ENCODE data around the gene DNAJC4.

Gene DNAJC4

DNA sequence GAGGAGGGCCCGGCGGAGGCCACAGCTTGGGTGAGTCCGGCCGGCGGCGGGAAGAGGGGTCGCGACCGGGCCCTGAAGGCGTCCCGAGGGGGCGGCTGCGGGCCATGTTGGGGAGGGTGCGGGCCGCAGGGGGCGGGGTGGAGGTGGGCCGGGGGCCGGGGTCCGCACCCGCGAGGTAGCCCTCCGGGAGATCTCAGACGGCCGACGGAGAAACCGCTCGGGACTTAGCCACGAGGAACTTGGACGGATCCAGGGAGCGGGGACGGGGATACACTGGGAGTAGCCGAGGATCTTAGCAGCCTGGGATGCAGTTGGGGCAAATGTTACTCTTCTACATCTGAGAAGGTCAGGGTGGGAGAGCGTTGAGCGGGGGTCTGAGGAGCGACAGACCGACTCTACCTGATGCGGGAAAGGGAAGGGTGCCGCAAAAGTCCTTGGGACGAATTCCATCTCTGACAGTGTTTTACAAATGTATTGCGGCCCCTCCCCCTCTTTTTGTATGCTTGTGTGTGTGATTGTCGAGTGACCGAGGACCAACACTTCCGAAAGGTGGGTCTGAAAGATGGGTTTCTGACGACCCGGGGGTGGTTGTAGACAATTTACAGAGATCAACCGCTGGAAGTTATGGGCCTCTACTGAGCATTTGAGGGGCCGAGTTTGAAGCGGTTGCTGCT is 43.7 kb upstream of the DNAJC4 start:
- H3K4me3 ChIP-seq (ENCODE audit: low read depth, low read length) = no peak overlapping the region
- TF ChIP-seq, protein P1, sequence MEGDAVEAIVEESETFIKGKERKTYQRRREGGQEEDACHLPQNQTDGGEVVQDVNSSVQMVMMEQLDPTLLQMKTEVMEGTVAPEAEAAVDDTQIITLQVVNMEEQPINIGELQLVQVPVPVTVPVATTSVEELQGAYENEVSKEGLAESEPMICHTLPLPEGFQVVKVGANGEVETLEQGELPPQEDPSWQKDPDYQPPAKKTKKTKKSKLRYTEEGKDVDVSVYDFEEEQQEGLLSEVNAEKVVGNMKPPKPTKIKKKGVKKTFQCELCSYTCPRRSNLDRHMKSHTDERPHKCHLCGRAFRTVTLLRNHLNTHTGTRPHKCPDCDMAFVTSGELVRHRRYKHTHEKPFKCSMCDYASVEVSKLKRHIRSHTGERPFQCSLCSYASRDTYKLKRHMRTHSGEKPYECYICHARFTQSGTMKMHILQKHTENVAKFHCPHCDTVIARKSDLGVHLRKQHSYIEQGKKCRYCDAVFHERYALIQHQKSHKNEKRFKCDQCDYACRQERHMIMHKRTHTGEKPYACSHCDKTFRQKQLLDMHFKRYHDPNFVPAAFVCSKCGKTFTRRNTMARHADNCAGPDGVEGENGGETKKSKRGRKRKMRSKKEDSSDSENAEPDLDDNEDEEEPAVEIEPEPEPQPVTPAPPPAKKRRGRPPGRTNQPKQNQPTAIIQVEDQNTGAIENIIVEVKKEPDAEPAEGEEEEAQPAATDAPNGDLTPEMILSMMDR (IDR thresholded peaks at IDR 0.05; ENCODE audit: low read depth, low read length) = no peak

DNA sequence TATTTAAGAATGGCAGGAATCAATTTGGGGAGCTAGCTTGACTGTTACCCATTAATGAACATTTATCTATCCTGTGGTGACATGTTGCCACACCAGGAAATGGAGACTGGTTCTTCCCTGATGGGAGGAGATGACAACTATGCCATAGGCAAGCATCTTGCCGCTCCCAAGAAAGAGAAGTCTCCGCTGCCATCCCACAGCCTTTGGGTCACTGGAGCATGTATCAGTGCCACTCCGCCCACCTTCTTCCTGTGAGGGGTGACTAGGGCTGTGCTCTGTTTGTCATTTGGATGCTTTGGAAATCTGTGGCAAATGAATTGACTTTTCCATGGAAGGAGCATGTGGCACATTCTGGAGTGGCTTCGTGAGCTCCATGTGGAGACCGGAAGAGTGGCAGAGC is 37.9 kb upstream of the DNAJC4 start:
- H3K4me3 ChIP-seq (ENCODE audit: low read depth, low read length) = no peak overlapping the region
- TF ChIP-seq, protein P1 (IDR thresholded peaks at IDR 0.05; ENCODE audit: low read depth, low read length) = no peak

DNA sequence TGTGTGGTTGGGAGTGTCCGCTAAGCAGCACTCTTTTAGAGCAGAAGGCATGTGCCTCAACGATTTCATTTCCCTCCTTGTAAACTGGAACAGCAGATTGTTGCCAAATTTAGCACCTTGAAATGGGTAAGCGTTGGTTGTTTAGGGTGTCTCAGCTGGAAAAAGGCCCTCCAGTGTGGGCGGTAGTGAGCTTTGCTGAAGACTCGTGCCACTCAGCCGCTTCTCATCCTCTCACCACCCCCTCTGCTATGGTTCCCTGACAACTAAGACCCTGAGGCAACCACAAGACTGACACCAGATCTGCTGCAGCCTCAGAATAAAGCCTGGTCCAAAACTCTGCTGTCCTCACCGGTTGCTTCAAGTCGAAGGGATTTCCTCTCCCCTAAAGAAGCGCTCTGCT is 33.7 kb upstream of the DNAJC4 start:
- H3K4me3 ChIP-seq (ENCODE audit: low read depth, low read length) = no peak overlapping the region
- TF ChIP-seq, protein P1 (IDR thresholded peaks at IDR 0.05; ENCODE audit: low read depth, low read length) = no peak

DNA sequence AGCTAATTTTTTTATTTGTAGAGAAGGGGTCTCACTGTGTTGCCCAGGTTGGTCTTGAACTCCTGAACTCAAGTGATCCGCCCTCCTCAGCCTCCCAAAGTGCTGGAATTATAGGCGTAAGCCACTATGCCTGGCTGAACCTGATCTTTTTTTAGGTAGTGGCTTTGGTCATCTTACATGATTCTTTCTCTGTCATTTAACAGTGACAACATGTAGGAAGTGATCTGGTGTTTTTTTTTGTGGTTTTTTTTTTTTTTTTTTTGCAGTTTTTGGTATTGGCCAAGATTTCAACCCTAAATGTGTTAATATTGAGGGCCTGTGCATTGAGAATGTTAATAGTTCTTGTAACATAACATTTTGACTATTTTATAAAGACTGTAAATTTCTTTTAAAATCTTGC is 31.8 kb upstream of the DNAJC4 start:
- no peak overlapping the region for H3K4me3 ChIP-seq (ENCODE audit: low read depth, low read length)
- TF ChIP-seq, protein P1 (IDR thresholded peaks at IDR 0.05; ENCODE audit: low read depth, low read length) = no peak

DNA sequence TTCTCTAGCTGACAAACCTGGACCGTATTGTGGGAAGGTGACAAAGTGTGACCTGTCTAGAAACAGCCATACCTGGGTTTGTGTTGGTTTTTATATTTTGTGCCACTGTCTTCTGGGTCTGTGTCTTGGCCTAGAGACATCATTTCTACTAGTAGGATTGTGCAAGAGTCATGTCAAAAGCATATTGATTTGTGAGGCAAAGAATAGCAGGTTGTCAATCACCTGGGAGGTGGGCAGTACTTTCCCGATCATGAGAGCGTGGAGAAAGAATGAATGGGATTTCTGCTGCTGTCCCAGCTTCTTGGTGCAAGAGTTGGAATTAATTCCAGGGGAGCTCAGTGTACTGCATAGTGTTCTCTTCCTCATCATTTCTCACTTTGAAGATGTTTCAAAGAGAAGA is 28.8 kb upstream of the DNAJC4 start:
- TF ChIP-seq, protein P1 (IDR thresholded peaks at IDR 0.05; ENCODE audit: low read depth, low read length) = no peak
- no peak overlapping the region for H3K4me3 ChIP-seq (ENCODE audit: low read depth, low read length)

DNA sequence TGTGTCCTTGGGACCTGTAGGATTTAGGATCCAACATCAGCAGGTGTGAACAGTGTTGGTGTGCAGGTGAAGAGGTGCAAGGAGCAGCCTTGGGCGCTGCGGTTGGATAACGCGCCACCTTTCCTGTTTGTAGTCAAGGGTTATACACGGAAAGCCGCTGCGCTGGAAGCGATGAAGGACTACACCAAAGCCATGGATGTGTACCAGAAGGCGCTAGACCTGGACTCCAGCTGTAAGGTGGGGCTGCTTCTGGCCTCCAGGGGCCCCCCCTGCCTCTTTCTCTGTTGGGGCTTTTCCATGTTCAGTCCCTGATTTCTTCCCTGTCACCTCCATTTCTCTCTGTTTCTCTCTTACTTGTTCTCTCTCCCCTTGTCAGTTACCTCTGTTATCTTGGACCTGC is 27.4 kb upstream of the DNAJC4 start:
- TF ChIP-seq, protein P1 (IDR thresholded peaks at IDR 0.05; ENCODE audit: low read depth, low read length) = no peak
- H3K4me3 ChIP-seq (ENCODE audit: low read depth, low read length) = no peak overlapping the region

DNA sequence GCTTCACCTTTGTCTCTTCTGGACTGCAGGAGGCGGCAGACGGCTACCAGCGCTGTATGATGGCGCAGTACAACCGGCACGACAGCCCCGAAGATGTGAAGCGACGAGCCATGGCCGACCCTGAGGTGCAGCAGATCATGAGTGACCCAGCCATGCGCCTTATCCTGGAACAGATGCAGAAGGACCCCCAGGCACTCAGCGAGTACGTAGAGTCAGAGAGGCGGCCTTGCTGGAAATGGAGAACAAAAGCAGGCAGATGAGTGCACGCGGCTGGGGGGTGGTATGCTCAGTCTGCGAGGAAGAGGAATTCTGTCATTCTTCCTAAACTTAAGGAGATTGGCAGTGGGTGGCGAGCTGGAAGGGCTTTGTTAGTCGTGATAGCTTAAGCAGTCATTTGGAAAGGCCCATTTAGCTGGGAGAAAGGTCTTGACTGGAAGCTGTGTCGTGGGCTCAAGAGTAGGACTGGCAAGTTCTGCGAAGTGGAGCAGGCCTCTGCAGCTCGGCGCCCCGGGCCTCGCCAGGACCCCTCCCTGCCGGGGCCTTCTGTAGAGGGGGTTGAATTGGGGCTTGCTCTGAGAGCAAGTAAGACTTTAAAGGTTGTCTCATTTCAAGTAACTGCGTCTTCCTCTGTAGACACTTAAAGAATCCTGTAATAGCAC is 26.8 kb upstream of the DNAJC4 start:
- H3K4me3 ChIP-seq (ENCODE audit: low read depth, low read length) = no peak overlapping the region
- TF ChIP-seq, protein P1 (IDR thresholded peaks at IDR 0.05; ENCODE audit: low read depth, low read length) = no peak
